HG03520 (cell line): ENCODE data around the gene MITF.

ENCODE experiments used
- ATAC-seq: cut with Tn5 transposase; IDR thresholded peaks from one replicate; pipeline ENCODE4 v1.9.1; 2021; ENCODE audit warnings: mild to moderate bottlenecking, moderate library complexity; ENCODE audit not compliant: unreplicated experiment

Gene MITF

GRCh38 chr3:69725994-69726571, 13.2 kb upstream of the MITF start:
- ATAC-seq = no peak

GRCh38 chr3:69729147-69729919, 9.9 kb upstream of the MITF start:
- no peak for ATAC-seq

GRCh38 chr3:69731080-69731479, 8.2 kb upstream of the MITF start:
- ATAC-seq = no peak

- no peak for ATAC-seq
These were observed 3.4 kb upstream of the MITF start for GRCh38 chr3:69735893-69736292.

- no peak for ATAC-seq
These were observed 1.9 kb upstream of the MITF start for GRCh38 chr3:69737392-69737791.

GRCh38 chr3:69738315-69738714, 949 bp upstream of the MITF start:
- no peak for ATAC-seq

- ATAC-seq = no peak
These were observed 433 bp upstream of the MITF start for GRCh38 chr3:69738859-69739203.

- ATAC-seq = no peak
These were observed 1.1 kb downstream of the MITF start for GRCh38 chr3:69740103-69741021.

- ATAC-seq = no peak
These were observed 1.9 kb downstream of the MITF start for GRCh38 chr3:69741032-69741767.

- ATAC-seq = no peak
These were observed 3.1 kb downstream of the MITF start for GRCh38 chr3:69742391-69742790.

GRCh38 chr3:69743975-69744906, 5.0 kb downstream of the MITF start:
- no peak for ATAC-seq

GRCh38 chr3:69745505-69745904, 6.2 kb downstream of the MITF start:
- ATAC-seq = no peak

GRCh38 chr3:69746119-69746518, 6.9 kb downstream of the MITF start:
- no peak for ATAC-seq

GRCh38 chr3:69747511-69748258, 8.4 kb downstream of the MITF start:
- ATAC-seq = no peak

GRCh38 chr3:69748503-69748902, 9.2 kb downstream of the MITF start:
- no peak for ATAC-seq

GRCh38 chr3:69749461-69749860, 10.2 kb downstream of the MITF start:
- no peak for ATAC-seq

- ATAC-seq = no peak
These were observed 11.3 kb downstream of the MITF start for GRCh38 chr3:69750549-69750948.

GRCh38 chr3:69751074-69751476, 11.8 kb downstream of the MITF start:
- no peak for ATAC-seq

- ATAC-seq = no peak
These were observed 13.0 kb downstream of the MITF start for GRCh38 chr3:69752241-69752640.
